HCT116 (cell line): ENCODE data around the gene TARS3.

ENCODE experiments used
- CTCF ChIP-seq, 3 experiments: fragments of 200-600 bp in 1 of 3; sonication (generic) in 1 of 3; IDR thresholded peaks in 2 of 3; conservative IDR thresholded peaks in 1 of 3; 2 replicates each; pipeline ENCODE4 v1.5.1; 2012 to 2017; ENCODE audit warnings: low read depth in 2 of 3, low read length in 2 of 3, antibody characterized with exemption in 1 of 3, borderline replicate concordance in 1 of 3, control low read depth in 1 of 3, mild to moderate bottlenecking in 1 of 3, mixed read lengths in 1 of 3, mixed run types in 1 of 3, moderate library complexity in 1 of 3; ENCODE audit not compliant: insufficient read depth in 1 of 3
- ZNF274 ChIP-seq: fragments of 200-500 bp; sonication (Bioruptor generic); IDR thresholded peaks from 2 replicates; pipeline ENCODE4 v1.6.1; 2014; ENCODE audit warnings: mild to moderate bottlenecking, low read depth, low read length, inconsistent platforms

- TF ChIP-seq ZNF274 (no peak), CTCF (IDR thresholded peaks at IDR 0.05 in 2 of 3, conservative IDR thresholded peaks at IDR 0.05 in 1 of 3; ENCODE audit: borderline replicate concordance in 1 of 3, insufficient read depth in 1 of 3, low read depth in 2 of 3, low read length in 2 of 3) (no peak)
Observed at GRCh38 chr15:101710806-101711205, 13.5 kb downstream of the TARS3 start.
